ENCODE measurements around the gene AHRR. TPM values are rescaled to one million over a fixed set of nuclear protein-coding genes. Genes with fewer than 3 reads are reported as not detected.

The AHRR gene
- total RNA-seq, 1 donor from 2014 or later, result 10.5 TPM

DNA sequence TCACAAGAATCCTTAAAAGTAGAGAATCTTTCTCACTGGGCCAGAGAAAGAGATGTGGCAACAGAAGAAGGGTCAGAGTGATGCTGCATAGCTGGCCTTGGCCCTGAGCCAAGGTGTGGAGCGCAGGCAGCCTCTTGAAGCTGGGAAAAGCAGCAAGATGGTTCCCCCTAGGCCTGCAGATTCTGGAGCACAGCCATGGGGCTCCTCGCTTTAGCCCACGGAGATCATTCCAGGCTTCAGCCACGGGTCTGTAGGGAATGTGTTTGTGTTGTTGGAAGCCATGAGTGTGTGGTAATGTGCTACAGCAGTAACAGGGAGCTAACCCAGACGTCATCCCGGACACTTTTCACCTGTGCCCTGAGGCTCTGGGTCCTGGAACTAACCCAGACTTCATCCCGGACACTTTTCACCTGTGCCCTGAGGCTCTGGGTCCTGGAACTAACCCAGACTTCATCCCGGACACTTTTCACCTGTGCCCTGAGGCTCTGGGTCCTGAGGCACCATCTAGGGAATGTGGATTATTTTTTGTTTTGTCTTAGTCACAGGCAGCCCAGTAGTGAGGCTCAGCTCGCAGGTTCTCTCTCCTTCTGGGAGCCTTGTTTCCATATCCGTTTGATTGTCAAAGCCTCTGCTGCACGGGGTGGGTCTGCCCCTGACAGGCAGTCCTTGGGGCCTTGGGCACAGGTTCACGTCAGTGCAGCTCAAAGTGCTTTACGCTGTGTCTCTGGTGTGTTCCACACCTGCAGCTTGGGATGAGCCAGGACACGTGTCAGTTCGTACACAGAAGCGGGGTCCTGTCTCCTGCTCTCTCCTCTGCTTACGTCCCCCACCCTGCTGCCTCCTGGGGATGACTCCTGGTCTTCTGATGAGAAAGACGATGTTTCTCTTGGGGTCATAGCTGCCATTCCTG, 65.2 kb downstream of the AHRR start:
- peaks cover 2% of the 10 kb centered on the region for H3K27me3 Mint-ChIP-seq (ENCODE audit: low read depth, unreplicated experiment)

DNA sequence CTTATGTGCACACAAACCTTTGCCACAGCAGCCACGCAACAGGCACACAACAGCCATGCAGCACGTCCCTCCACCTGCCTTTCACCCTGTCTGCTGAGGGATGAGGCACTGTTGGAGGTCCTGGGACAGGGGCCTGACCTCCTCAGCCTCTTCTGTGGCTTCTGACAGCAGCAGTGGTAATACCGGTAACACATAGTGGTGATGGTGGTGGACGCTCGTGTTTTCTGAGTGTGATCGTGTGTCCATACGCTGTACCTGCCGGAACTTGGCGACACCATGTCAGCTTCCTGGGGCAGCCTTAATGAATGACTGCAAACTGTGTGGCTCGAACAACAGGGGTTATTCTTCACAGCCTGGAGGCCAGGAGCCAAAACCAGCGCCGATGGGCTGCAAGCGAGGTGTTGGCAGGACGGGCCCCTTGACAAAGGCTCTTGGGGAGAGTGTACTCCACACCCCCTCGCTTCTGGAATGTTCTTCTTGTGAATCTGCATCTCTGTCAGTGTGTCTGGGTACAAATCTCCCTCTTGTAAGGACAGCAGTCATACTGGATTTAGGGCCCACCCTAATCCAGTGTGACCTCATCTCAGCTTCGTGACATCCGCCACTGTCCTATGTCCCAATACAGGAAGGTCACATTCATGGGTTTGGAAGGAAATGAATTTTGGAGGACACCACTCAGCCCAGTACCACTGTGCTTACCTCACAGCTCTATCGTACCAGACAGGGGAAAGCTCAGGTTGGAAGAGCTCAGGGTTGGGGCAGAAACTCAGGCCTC, 66.2 kb downstream of the AHRR start:
- DNase-seq (ENCODE audit: low read depth) (no peak), FAIRE-seq (no peak)
- Mint-ChIP-seq H3K4me3 (ENCODE audit: unreplicated experiment) (no peak overlapping the region), H3K27ac (ENCODE audit: unreplicated experiment) (peak overlapping the region; percentile 24), H3K27me3 (ENCODE audit: low read depth, unreplicated experiment) (peaks cover 2% of the 10 kb centered on the region), H3K36me3 (ENCODE audit: low read depth, unreplicated experiment) (peaks cover 20% of the 10 kb centered on the region), H3K9me3 (ENCODE audit: unreplicated experiment) (peaks cover 13% of the 10 kb centered on the region), H3K4me1 (ENCODE audit: low read depth, unreplicated experiment) (peaks cover 14% of the 10 kb centered on the region)
- TF ChIP-seq, protein P1, sequence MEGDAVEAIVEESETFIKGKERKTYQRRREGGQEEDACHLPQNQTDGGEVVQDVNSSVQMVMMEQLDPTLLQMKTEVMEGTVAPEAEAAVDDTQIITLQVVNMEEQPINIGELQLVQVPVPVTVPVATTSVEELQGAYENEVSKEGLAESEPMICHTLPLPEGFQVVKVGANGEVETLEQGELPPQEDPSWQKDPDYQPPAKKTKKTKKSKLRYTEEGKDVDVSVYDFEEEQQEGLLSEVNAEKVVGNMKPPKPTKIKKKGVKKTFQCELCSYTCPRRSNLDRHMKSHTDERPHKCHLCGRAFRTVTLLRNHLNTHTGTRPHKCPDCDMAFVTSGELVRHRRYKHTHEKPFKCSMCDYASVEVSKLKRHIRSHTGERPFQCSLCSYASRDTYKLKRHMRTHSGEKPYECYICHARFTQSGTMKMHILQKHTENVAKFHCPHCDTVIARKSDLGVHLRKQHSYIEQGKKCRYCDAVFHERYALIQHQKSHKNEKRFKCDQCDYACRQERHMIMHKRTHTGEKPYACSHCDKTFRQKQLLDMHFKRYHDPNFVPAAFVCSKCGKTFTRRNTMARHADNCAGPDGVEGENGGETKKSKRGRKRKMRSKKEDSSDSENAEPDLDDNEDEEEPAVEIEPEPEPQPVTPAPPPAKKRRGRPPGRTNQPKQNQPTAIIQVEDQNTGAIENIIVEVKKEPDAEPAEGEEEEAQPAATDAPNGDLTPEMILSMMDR (IDR thresholded peaks at IDR 0.05; ENCODE audit: insufficient read depth, low read depth, low read length), result no peak
- TF ChIP-seq EZH2 (IDR thresholded peaks at IDR 0.05; ENCODE audit: insufficient read depth, low read length), result no peak
- Histone ChIP-seq H3K4me2 (ENCODE audit: low read length) (no peak overlapping the region), H3K36me3 (ENCODE audit: insufficient read depth, low read length) (peaks cover 7% of the 10 kb centered on the region), H3K27ac (ENCODE audit: low read depth, low read length) (no peak overlapping the region), H3K9ac (ENCODE audit: low read length) (no peak overlapping the region), H3K79me2 (ENCODE audit: insufficient read depth, low read length) (peaks cover 8% of the 10 kb centered on the region), H4K20me1 (ENCODE audit: insufficient read depth, low read length) (no peaks in the 10 kb centered on the region), H3K27me3 (ENCODE audit: insufficient read depth, low read length) (no peaks in the 10 kb centered on the region), H2AFZ (ENCODE audit: low read depth, low read length) (no peak overlapping the region), H3K4me1 (ENCODE audit: insufficient read depth, low read length) (peaks cover 5% of the 10 kb centered on the region), H3K4me3 (ENCODE audit: insufficient read depth, low read depth, low read length) (no peak overlapping the region), H3K9me3 (ENCODE audit: insufficient read depth, low read depth, low read length) (peaks cover 4% of the 10 kb centered on the region)

More for the DNA sequence above, 65.2 kb downstream of the AHRR start:
- H3K27me3 ChIP-seq (ENCODE audit: insufficient read depth, low read length), result no peaks in the 10 kb centered on the region
- H3K4me1 Mint-ChIP-seq (ENCODE audit: low read depth, unreplicated experiment), result peaks cover 9% of the 10 kb centered on the region
- H3K27ac ChIP-seq (ENCODE audit: low read depth, low read length), result no peak overlapping the region
- H2AFZ ChIP-seq (ENCODE audit: low read depth, low read length), result no peak overlapping the region
- H3K79me2 ChIP-seq (ENCODE audit: insufficient read depth, low read length), result peaks cover 8% of the 10 kb centered on the region
- DNase-seq (ENCODE audit: low read depth) (no peak), FAIRE-seq (no peak)
- no peak overlapping the region for H3K4me3 Mint-ChIP-seq (ENCODE audit: unreplicated experiment)
- H3K4me1 ChIP-seq (ENCODE audit: insufficient read depth, low read length), result peaks cover 2% of the 10 kb centered on the region
- H3K36me3 Mint-ChIP-seq (ENCODE audit: low read depth, unreplicated experiment), result peaks cover 27% of the 10 kb centered on the region
- H3K9me3 Mint-ChIP-seq (ENCODE audit: unreplicated experiment), result peaks cover 20% of the 10 kb centered on the region
- TF ChIP-seq, protein P1 (IDR thresholded peaks at IDR 0.05; ENCODE audit: insufficient read depth, low read depth, low read length), result no peak
- no peak for TF ChIP-seq EZH2 (IDR thresholded peaks at IDR 0.05; ENCODE audit: insufficient read depth, low read length)
- H3K9ac ChIP-seq (ENCODE audit: low read length), result no peak overlapping the region
- no peak overlapping the region for H3K4me3 ChIP-seq (ENCODE audit: insufficient read depth, low read depth, low read length)
- H3K4me2 ChIP-seq (ENCODE audit: low read length), result no peak overlapping the region
- H3K27ac Mint-ChIP-seq (ENCODE audit: unreplicated experiment), result no peak overlapping the region
- H3K9me3 ChIP-seq (ENCODE audit: insufficient read depth, low read depth, low read length), result peaks cover 4% of the 10 kb centered on the region
- H3K36me3 ChIP-seq (ENCODE audit: insufficient read depth, low read length), result peaks cover 7% of the 10 kb centered on the region
- no peaks in the 10 kb centered on the region for H4K20me1 ChIP-seq (ENCODE audit: insufficient read depth, low read length)
